A549 (cell line): ENCODE measurements around the gene TARDBP. TPM values are rescaled to one million over a fixed set of nuclear protein-coding genes. Genes with fewer than 3 reads are reported as not detected.
"Not testable (repeated sequence)": the region's sequence is repeated elsewhere in the genome, so short reads cannot be mapped to it uniquely, and the experiment has no call there.

Source experiments
- ATAC-seq, 2 experiments: fragments of 200-7000 bp in 1 of 2; fragments of >200 bp in 1 of 2; cut with Nextera tagmentation in 1 of 2; cut with Tn5 transposase in 1 of 2; 3 replicates each; pipeline versions ENCODE4 v1.8.0 to v1.9.1; 2018 to 2020; ENCODE audit warnings: mild to moderate bottlenecking in 1 of 2, moderate library complexity in 1 of 2
- CTCF ChIA-PET: fragments of 300-600 bp; sonication (Branson Sonifier 250); formaldehyde crosslinking; extraction: SDS; loops from one replicate; lab custom pipeline; 2021; ENCODE audit warnings: antibody characterized with exemption, inconsistent platforms; lab: Yijun Ruan, JAX
- POLR2A ChIA-PET: fragments of 350-600 bp; formaldehyde crosslinking; extraction: SDS; loops from one replicate; lab custom pipeline; 2021; ENCODE audit warnings: antibody characterized with exemption, inconsistent platforms; lab: Yijun Ruan, JAX
- DNase-seq, 2 experiments: peaks; one replicate each; pipeline versions ENCODE4 v3.0.0 to v3.0.0-alpha.2; 2011 to 2016; ENCODE audit warnings: low read depth in 1 of 2, low spot score in 1 of 2
- FAIRE-seq: peaks from 2 replicates; lab custom pipeline; 2011; peaks lifted over from hg19 to GRCh38; lab: Jason Lieb, UNC
- H3K27ac ChIP-seq, 2 experiments: fragments of >200 bp; sonication (Bioruptor Twin); formaldehyde crosslinking; 3 replicates each; pipeline ENCODE4 v1.5.1; 2016 to 2017
- H3K4me1 ChIP-seq: fragments of >200 bp; sonication (Bioruptor Twin); formaldehyde crosslinking; 3 replicates; pipeline ENCODE4 v1.6.1; 2016
- H3K4me2 ChIP-seq: fragments of >200 bp; sonication (Bioruptor Twin); formaldehyde crosslinking; 3 replicates; pipeline ENCODE4 v1.6.1; 2016
- H3K4me3 ChIP-seq: fragments of >200 bp; sonication (Bioruptor Twin); formaldehyde crosslinking; 3 replicates; pipeline ENCODE4 v1.5.1; 2016
- H3K9me3 ChIP-seq: fragments of >200 bp; sonication (Bioruptor Twin); formaldehyde crosslinking; 3 replicates; pipeline ENCODE4 v1.6.1; 2016
- CHD2 ChIP-seq: fragments of 150-350 bp; IDR thresholded peaks from 2 replicates; pipeline ENCODE4 v1.6.1; 2014; ENCODE audit warnings: low read length; ENCODE audit not compliant: partially characterized antibody
- CHD4 ChIP-seq: fragments of 200-600 bp; sonication (generic); IDR thresholded peaks from 2 replicates; pipeline ENCODE4 v1.6.1; 2016; ENCODE audit warnings: antibody characterized with exemption, mild to moderate bottlenecking, borderline replicate concordance
- EP300 ChIP-seq, 2 experiments: fragments of >200 bp; sonication (Bioruptor Twin); formaldehyde crosslinking; IDR thresholded peaks; 2 replicates in 1 of 2; 3 replicates in 1 of 2; pipeline ENCODE4 v1.6.1; 2016 to 2017
- FOSL2 ChIP-seq, 2 experiments: fragments of 450-650 bp in 1 of 2; fragments of >200 bp in 1 of 2; sonication (Bioruptor Twin) in 1 of 2; formaldehyde crosslinking; IDR thresholded peaks; 2 replicates each; pipeline versions ENCODE4 v1.5.0 to v1.6.1; 2016 to 2020; ENCODE audit warnings: mild to moderate bottlenecking in 1 of 2, moderate library complexity in 1 of 2
- GATA3 ChIP-seq: IDR thresholded peaks from 2 replicates; pipeline ENCODE4 v1.6.1; 2012; ENCODE audit warnings: borderline replicate concordance
- KDM5A ChIP-seq: fragments of 200-600 bp; sonication (generic); IDR thresholded peaks from 2 replicates; pipeline ENCODE4 v1.6.1; 2016; ENCODE audit warnings: antibody characterized with exemption, mild to moderate bottlenecking
- NPAS2 ChIP-seq: fragments of 250-450 bp; sonication (Bioruptor Pico); IDR thresholded peaks from 2 replicates; pipeline ENCODE4 v1.8.0; 2022; ENCODE audit warnings: mild to moderate bottlenecking, moderate library complexity, borderline replicate concordance
- PHF8 ChIP-seq: fragments of 200-600 bp; sonication (generic); IDR thresholded peaks from 2 replicates; pipeline ENCODE4 v1.6.1; 2016; ENCODE audit warnings: low read depth, mild to moderate bottlenecking, antibody characterized with exemption, moderate library complexity, borderline replicate concordance
- RFX5 ChIP-seq: fragments of 450-650 bp; IDR thresholded peaks from 2 replicates; pipeline ENCODE4 v1.7.1; 2014; ENCODE audit warnings: antibody characterized with exemption, mild to moderate bottlenecking, moderate library complexity
- SREBF2 ChIP-seq: fragments of 450-650 bp; IDR thresholded peaks from 2 replicates; pipeline ENCODE4 v1.6.1; 2014; ENCODE audit warnings: mild to moderate bottlenecking, moderate library complexity
- TFCP2L1 ChIP-seq: fragments of 250-450 bp; sonication (Bioruptor Pico); IDR thresholded peaks from 2 replicates; pipeline ENCODE4 v1.5.0; 2021; ENCODE audit warnings: mild to moderate bottlenecking
- TP53 ChIP-seq: fragments of 250-450 bp; sonication (Bioruptor Pico); IDR thresholded peaks from 2 replicates; pipeline ENCODE4 v1.5.0; 2021; ENCODE audit warnings: mild to moderate bottlenecking, moderate library complexity
- ZC3H11A ChIP-seq: fragments of 450-650 bp; IDR thresholded peaks from 2 replicates; pipeline ENCODE4 v1.6.1; 2014; ENCODE audit warnings: antibody characterized with exemption, mild to moderate bottlenecking
- ZSCAN20 ChIP-seq: fragments of 250-450 bp; sonication (Bioruptor Pico); IDR thresholded peaks from 2 replicates; pipeline ENCODE4 v1.8.0; 2022; ENCODE audit warnings: mild to moderate bottlenecking, moderate library complexity
- WGBS: methylation state at CpG from one replicate; pipeline ENCODE4 v1.1.6; 2017; ENCODE audit errors: missing lambda C conversion rate; 5-methylcytosine and 5-hydroxymethylcytosine counted together
- polyA plus RNA-seq, 4 experiments: library from polyadenylated mRNA; depleted of rRNA in 3 of 4; stranded (reverse); fragments of >200 nt; fragmentation: RNase III in 1 of 4; extraction: RNeasy Plus Mini Kit Qiagen cat#74134 plus additional on column Dnase treatment in 1 of 4; gene quantifications; 2 replicates in 3 of 4; 3 replicates in 1 of 4; pipeline ENCODE4 v1.2.3, GENCODE V29; 2011 to 2017
- TF ChIP-seq, protein P1 (sequence below): IDR thresholded peaks from 2 replicates; pipeline ENCODE4 v1.6.1; 2012
- TF ChIP-seq, protein P2 (sequence below): fragments of 200-600 bp; sonication (generic); IDR thresholded peaks from 2 replicates; pipeline ENCODE4 v1.6.1; 2016; ENCODE audit warnings: antibody characterized with exemption, mild to moderate bottlenecking, moderate library complexity
- TF ChIP-seq, protein P3 (sequence below): fragments of 450-650 bp; IDR thresholded peaks from 2 replicates; pipeline ENCODE4 v1.6.1; 2014; ENCODE audit warnings: antibody characterized with exemption
- TF ChIP-seq, protein P4 (sequence below): fragments of 250-450 bp; sonication (Bioruptor Pico); IDR thresholded peaks from 2 replicates; pipeline ENCODE4 v1.5.0; 2020; ENCODE audit warnings: low read depth, mild to moderate bottlenecking, moderate library complexity
- TF ChIP-seq, protein P5 (sequence below): IDR thresholded peaks from 2 replicates; pipeline ENCODE4 v1.6.1; 2012; ENCODE audit warnings: low read depth, borderline replicate concordance

Gene TARDBP
- polyA plus RNA-seq, 2 of the 4 experiments (the other 2 are of a cell fraction) = 264 to 299 TPM

DNA sequence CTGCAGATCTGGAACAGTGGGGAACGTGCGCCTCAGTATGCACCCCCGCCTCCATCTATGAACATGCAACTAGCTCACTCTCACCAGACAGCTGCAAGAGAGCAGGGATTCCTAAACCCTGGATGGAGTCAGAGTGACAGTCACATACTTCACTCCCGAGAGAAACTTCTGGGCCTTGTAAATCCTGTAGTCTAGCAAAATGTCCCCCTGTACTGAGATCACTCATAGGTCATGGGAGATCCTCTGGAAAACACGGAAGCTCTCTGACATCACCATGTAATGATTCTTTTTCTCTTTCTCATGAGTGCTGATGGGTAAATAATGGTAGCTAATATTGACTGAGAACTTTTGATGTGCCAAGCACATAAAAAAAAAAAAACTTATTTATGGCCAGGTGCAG is 23.4 kb upstream of the TARDBP start:
- Histone ChIP-seq H3K4me3 (no peak overlapping the region), H3K9me3 (no peaks in the 10 kb centered on the region), H3K4me2 (no peak overlapping the region), H3K27ac (no peak overlapping the region), H3K4me1 (no peaks in the 10 kb centered on the region)
- no peak for TF ChIP-seq GATA3
- TF ChIP-seq, protein P1, sequence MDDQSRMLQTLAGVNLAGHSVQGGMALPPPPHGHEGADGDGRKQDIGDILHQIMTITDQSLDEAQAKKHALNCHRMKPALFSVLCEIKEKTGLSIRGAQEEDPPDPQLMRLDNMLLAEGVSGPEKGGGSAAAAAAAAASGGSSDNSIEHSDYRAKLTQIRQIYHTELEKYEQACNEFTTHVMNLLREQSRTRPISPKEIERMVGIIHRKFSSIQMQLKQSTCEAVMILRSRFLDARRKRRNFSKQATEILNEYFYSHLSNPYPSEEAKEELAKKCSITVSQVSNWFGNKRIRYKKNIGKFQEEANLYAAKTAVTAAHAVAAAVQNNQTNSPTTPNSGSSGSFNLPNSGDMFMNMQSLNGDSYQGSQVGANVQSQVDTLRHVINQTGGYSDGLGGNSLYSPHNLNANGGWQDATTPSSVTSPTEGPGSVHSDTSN = no peak
- TF ChIP-seq ZC3H11A = no peak
- TF ChIP-seq CHD2 = no peak
- TF ChIP-seq KDM5A = no peak
- TF ChIP-seq RFX5 = no peak
- TF ChIP-seq SREBF2 = no peak
- TF ChIP-seq TP53 (CRISPR knock-in tag) = no peak
- TF ChIP-seq FOSL2 (IDR thresholded peaks at IDR 0.05) = no peak
- TF ChIP-seq FOSL2 (CRISPR knock-in tag; IDR thresholded peaks at IDR 0.05) = no peak
- no peak for TF ChIP-seq NPAS2 (CRISPR knock-in tag)
- TF ChIP-seq, protein P2, sequence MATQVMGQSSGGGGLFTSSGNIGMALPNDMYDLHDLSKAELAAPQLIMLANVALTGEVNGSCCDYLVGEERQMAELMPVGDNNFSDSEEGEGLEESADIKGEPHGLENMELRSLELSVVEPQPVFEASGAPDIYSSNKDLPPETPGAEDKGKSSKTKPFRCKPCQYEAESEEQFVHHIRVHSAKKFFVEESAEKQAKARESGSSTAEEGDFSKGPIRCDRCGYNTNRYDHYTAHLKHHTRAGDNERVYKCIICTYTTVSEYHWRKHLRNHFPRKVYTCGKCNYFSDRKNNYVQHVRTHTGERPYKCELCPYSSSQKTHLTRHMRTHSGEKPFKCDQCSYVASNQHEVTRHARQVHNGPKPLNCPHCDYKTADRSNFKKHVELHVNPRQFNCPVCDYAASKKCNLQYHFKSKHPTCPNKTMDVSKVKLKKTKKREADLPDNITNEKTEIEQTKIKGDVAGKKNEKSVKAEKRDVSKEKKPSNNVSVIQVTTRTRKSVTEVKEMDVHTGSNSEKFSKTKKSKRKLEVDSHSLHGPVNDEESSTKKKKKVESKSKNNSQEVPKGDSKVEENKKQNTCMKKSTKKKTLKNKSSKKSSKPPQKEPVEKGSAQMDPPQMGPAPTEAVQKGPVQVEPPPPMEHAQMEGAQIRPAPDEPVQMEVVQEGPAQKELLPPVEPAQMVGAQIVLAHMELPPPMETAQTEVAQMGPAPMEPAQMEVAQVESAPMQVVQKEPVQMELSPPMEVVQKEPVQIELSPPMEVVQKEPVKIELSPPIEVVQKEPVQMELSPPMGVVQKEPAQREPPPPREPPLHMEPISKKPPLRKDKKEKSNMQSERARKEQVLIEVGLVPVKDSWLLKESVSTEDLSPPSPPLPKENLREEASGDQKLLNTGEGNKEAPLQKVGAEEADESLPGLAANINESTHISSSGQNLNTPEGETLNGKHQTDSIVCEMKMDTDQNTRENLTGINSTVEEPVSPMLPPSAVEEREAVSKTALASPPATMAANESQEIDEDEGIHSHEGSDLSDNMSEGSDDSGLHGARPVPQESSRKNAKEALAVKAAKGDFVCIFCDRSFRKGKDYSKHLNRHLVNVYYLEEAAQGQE = no peak
- FAIRE-seq (no peak), DNase-seq (no peak), ATAC-seq (no peak)
- ChIA-PET CTCF (interaction anchor here (0.6 to 1.0 kb wide), 3 partner anchors 11 to 252 kb away, joined by 3 read pairs; no protein-coding TSS in a partner anchor), POLR2A (no interaction called here)
- 60% methylated on average over 5 of the region's 5 CpGs for WGBS

DNA sequence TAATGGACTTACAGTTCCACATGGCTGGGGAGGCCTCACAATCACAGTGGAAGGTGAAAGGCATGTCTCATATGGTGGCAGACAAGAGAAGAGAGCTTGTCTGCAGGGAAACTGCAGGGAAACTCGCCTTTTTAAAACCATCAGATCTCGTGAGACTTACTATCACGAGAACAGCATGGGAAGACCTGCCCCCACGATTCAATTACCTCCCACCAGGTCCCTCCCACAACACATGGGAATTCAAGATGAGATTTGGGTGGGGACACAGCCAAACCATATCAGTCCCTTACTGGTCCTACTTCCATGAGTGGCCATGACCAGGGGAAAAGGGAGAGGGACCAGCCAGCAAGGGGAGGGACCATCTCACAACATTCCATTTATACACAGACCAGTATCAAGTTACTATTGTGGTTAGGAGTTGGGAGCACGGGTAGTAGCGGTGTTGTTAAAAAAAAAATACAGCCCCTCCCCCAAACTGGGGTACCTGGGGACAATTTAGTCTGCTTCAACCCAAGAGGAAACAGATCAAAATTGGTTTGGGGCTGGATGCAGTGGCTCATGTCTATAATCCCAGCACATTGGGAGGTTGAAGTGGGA is 22.4 kb upstream of the TARDBP start:
- DNase-seq, FAIRE-seq, H3K27ac ChIP-seq, H3K4me1 ChIP-seq, H3K4me3 ChIP-seq, H3K9me3 ChIP-seq, POLR2A ChIA-PET, ATAC-seq, H3K4me2 ChIP-seq: not testable (repeated sequence)
- CTCF ChIA-PET = interaction anchor here (0.7 to 1.6 kb wide), 2 partner anchors 10 to 251 kb away, joined by 3 read pairs; no protein-coding TSS in a partner anchor
- 68% methylated on average over 6 of the region's 6 CpGs for WGBS

DNA sequence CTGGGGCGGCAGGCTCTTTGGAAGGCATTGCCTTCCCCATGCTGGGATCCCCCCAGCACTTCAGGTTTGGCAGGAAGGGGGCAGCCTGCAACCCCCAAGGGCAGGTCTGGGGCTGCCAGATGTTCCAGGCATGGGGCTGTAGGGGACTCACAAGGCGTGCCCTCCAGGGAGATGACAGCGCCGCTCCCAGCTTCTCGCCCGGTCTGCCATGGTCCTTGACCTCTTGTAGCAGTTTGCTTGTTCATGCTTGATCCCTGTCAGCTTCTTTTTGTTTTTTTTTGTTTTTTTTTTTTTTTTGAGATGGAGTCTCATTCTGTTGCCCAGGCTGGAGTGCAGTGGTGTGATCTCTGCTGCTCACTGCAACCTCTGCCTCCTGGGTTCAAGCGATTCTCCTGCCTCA is 21.6 kb upstream of the TARDBP start:
- CTCF ChIA-PET = interaction anchor here (1.1 to 1.6 kb wide), 2 partner anchors 10 to 19 kb away, joined by 3 read pairs; no protein-coding TSS in a partner anchor
- no peaks in the 10 kb centered on the region for H3K4me1 ChIP-seq
- DNase-seq = no peak
- no peak overlapping the region for H3K27ac ChIP-seq
- no peak for FAIRE-seq
- H3K9me3 ChIP-seq = no peaks in the 10 kb centered on the region
- POLR2A ChIA-PET = no interaction called here
- no peak for ATAC-seq
- 85% methylated on average over 7 of the region's 7 CpGs for WGBS
- no peak overlapping the region for H3K4me3 ChIP-seq
- no peak overlapping the region for H3K4me2 ChIP-seq
- TF ChIP-seq EP300 (IDR thresholded peaks at IDR 0.05) (no peak), CHD2 (no peak), PHF8 (no peak), CHD4 (no peak), ZSCAN20 (CRISPR knock-in tag) (no peak), TFCP2L1 (CRISPR knock-in tag) (no peak)
- TF ChIP-seq, protein P3, sequence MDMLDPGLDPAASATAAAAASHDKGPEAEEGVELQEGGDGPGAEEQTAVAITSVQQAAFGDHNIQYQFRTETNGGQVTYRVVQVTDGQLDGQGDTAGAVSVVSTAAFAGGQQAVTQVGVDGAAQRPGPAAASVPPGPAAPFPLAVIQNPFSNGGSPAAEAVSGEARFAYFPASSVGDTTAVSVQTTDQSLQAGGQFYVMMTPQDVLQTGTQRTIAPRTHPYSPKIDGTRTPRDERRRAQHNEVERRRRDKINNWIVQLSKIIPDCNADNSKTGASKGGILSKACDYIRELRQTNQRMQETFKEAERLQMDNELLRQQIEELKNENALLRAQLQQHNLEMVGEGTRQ = no peak
- TF ChIP-seq, protein P4, sequence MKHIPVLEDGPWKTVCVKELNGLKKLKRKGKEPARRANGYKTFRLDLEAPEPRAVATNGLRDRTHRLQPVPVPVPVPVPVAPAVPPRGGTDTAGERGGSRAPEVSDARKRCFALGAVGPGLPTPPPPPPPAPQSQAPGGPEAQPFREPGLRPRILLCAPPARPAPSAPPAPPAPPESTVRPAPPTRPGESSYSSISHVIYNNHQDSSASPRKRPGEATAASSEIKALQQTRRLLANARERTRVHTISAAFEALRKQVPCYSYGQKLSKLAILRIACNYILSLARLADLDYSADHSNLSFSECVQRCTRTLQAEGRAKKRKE (CRISPR knock-in tag) = no peak
- TF ChIP-seq, protein P2 = no peak
- TF ChIP-seq, protein P5, sequence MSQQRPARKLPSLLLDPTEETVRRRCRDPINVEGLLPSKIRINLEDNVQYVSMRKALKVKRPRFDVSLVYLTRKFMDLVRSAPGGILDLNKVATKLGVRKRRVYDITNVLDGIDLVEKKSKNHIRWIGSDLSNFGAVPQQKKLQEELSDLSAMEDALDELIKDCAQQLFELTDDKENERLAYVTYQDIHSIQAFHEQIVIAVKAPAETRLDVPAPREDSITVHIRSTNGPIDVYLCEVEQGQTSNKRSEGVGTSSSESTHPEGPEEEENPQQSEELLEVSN = no peak
